Stimulated activated CD8-positive, alpha-beta memory T cell treated with anti-CD3 and anti-CD28 coated beads, Interleukin-7, amount 100 ng/mL, for 48 hours (primary cell): ENCODE measurements around the gene TRMT61A.

ENCODE experiments used
- DNase-seq, 2 donors: peaks; one replicate each; pipeline ENCODE4 v3.0.0-alpha.2; 2020; ENCODE audit warnings: low read depth in 1 of 2; ENCODE audit errors: extremely low read depth in 1 of 2

Gene TRMT61A

GRCh38 chr14:103545915-103546651 is 17.1 kb downstream of the TRMT61A start:
- no peak for DNase-seq

- peak; percentile 44 to 58 for DNase-seq
These were observed 17.9 kb downstream of the TRMT61A start for GRCh38 chr14:103546652-103547454.

- DNase-seq, result no peak
These were observed 18.5 kb downstream of the TRMT61A start for GRCh38 chr14:103547455-103547940.

GRCh38 chr14:103547941-103548462 is 19.0 kb downstream of the TRMT61A start:
- DNase-seq, result no peak

DNA sequence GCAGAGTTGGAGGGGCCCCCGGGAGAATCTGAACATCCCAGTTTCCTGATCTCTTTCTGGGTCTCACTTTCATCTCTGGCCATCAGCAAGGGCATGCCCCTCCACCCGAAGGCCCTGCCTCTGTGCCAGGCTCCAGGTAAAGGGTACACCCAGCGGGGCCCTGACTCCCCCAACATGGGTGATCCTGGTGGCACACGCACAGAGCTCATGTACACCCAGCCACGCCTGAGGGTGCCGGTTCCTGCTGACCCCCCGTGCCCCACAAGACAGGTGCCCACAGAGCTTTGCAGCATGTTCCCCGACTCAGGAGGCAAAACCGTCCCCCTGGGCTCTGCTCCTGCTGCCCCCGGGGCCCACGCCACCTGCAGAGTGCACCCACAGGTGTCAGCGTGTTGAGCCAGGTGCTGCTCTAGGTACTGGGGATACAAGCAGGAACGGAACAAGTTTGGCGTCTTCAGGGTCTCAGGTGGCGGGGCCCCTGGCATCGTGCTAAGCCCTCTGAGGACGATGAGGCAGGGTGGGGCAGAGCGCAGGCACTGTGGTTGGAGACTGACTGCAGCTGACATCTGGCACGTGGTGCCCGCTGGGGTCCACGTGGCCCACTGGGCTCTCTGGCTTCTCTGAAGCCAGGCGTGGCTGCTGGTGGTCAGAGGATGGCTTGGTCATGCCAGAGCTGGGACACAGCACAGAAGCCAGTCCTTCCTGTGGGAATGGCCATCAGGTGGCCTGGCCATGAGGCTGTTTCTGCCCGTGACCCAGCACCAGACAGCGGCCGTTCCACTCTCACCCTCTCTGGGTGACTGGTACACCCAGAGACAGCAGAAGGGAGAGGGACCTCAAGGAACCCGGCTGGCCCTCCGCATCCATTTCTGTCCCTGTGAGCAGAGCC is 19.7 kb downstream of the TRMT61A start:
- DNase-seq, result no peak

DNA sequence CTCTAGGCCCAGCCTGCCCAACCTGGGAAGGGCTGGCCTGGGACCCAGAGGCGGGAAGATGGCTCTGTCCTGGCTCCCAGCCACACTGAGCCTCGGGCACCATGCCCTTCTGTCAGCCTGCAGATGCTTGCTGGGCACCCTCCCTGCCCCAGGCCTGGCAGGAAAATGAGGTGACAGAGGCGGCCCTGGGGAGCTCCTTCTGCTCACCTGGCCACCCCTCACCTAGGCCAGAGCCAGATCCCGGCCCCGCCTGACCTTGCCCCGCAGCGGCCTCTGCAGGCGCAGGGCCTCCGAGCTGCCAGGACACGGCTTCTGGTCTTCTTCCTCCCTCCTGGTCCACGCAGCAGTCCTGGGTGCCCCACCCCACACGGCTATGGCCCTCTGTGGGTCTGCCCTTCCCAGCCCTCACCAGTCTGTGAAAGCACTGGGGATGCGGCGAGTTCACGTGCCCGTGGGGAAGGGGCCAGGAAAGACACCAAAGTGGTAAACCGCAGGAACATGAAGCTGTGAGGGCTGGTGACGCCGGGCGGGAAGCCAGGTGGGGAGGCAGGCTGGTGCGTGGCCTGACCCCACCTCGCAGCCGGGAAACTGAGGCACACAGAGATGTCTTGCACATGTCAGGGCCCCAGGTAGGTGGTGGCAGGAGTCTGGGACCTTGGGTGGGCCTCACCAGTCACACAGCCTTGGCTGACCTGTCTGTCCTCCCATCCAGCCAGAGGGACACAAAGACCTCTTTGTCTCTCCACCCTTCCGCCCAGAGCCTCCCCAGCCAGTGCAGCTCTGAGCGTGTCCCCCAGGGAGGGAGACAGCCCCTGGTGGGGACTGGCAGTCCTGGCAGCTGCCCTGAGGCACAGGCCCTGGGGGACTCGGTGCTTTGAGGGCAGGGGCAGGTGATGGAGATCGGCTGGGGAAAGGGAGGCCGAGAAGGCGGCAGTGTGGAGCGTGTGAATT is 20.6 kb downstream of the TRMT61A start:
- DNase-seq, result no peak

- no peak for DNase-seq
These were observed 21.7 kb downstream of the TRMT61A start for GRCh38 chr14:103550451-103551337.

GRCh38 chr14:103551338-103551762 is 22.4 kb downstream of the TRMT61A start:
- no peak for DNase-seq

DNA sequence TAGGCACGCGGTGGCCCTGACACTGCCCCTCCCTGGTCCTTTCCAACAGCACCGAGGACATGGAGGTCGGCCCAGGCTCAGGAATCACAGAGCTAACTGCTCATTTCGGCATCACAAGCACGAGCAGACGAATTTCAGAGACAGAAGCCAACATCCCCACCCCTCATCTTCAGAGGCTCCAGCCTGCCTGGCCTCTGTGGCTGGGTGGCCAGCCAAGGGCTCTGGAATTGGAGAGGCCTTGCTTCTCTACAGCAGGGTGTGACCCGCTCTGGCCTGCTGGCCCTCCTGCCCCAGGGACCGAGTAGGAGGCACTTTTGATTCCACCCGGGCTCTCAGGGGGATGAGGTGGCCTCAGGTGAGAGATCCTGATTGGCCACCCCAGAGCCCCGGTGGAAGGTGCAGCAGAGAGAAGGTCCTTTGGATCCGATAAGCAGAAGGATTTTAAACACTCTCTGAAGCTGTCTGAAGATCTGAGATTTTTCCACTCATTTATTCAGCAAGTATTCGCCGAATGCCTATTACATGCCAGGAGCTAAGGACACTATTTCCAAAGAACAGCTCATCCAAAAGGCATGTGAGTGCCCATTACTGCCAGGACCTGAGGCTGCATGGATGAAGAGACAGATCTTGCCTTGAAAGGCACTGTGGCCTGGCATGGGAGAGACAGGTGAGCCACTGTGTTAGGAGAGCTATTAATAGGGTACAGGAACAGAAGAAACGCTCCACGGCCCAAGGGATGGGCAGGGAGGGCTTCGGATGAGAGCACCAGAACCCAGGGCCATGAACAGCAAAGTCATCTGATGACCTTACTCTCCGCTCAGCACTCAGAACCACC is 23.2 kb downstream of the TRMT61A start:
- DNase-seq, result no peak

DNA sequence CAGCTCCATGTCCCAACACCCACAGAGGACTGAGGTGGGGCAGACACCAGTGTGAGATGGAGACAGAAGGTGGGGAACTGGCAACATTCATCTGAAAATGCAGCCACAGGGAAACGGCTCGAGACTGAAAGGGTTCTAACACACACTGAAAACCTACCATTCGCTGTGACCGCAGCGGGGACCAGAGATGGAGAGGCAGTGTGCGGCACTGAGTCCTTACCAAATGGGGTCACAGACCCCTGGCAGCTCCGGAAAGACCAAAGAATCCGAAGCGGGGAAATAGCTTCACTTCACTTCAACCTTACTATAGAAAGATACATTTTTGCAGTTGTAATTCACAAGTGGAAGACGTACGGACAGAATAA is 23.8 kb downstream of the TRMT61A start:
- DNase-seq, result no peak

GRCh38 chr14:103555559-103556337 is 26.8 kb downstream of the TRMT61A start:
- no peak for DNase-seq

GRCh38 chr14:103556946-103557758 is 28.2 kb downstream of the TRMT61A start:
- DNase-seq, result no peak

DNA sequence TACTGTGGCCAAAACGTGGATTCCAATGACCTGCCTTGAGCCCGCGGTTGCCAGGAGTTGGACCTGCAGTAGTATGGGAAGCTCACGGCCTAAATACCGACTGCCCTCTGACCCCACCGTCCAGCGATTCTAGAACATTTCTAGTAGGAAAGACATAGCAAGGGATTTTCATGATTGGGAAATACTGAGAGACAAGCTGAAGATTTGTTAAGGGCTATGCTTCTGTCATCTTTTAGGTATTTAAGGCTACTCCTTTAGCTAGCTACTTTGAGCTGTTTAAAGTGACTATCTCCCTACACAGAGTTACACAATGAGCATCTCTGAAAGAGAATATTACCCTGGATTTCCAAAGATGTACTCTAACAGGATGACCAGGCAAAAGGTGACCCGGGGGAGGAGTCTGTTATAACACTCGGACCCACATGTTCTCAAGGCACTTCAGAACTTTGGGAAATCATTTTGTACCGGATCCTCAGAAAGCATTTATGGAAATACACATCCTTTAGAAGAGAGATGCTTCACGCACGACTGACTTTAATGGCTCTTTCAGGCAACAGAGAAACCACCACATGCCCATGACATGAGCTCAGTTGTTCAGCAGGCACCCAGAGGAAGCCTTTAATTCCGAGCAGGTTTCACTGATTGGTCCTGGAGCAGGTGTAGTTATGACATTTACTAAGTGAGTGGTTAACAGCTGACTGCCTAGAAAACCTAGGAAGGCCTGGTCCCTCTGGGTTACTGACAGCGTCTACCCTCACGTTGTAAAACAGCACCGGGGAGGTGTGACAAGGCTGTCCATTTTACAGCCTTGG is 29.3 kb downstream of the TRMT61A start:
- no peak for DNase-seq

- no peak for DNase-seq
These were observed 30.8 kb downstream of the TRMT61A start for GRCh38 chr14:103559766-103560165.

DNA sequence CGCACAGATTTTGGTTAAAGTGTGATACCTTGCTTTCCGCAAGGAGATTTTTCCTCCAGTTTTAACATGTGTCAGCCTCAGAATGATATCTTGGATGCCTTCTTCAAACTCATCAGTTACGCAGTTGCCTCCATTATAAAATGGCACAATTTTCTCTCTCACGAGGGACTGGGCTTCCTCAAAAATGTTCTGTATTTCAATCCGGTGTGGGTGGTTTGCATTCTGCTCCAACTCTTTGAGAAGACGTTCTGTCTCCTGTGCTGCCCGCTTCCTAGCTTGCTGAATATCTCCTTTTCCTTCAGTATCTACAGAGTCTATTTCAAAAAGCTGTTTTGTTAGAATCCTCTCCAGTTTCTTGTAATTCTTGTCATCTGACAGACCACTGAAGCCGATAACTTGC is 31.7 kb downstream of the TRMT61A start:
- no peak for DNase-seq
